GM21723 (cell line): Measurements from ENCODE around the gene NGFR.

Experiments used
- ATAC-seq: cut with Tn5 transposase; IDR thresholded peaks from one replicate; pipeline ENCODE4 v1.9.1; 2021; ENCODE audit warnings: mild to moderate bottlenecking, moderate library complexity; ENCODE audit not compliant: unreplicated experiment

The NGFR gene

DNA sequence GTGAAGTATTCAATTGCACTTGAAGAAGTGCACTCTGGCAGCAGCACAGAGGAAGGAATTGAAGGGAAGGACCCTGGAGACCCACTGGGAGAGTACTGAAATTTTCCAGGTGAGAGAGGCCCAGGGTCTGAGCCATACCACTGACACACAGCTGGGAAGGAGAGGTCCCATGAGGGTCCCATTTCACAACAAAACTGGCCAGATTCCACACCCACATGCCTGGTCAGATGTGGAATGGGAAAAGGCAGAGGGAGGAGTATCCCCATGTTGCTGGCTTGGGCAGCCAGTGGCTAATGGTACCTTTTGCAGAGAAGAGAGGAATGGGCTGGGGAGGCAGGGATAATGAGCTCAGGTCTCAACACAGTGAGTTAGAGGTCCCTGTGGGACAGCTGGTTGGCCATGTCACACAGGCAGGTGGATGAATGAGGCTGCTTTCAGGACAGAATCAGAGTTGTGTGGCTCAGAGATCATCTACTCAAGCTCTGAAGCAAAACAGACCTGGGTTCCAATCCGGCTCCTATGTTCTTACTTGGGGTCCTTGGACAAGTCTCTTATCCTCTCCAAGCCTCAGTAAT lies 26.2 kb upstream of the NGFR start:
- no peak for ATAC-seq

DNA sequence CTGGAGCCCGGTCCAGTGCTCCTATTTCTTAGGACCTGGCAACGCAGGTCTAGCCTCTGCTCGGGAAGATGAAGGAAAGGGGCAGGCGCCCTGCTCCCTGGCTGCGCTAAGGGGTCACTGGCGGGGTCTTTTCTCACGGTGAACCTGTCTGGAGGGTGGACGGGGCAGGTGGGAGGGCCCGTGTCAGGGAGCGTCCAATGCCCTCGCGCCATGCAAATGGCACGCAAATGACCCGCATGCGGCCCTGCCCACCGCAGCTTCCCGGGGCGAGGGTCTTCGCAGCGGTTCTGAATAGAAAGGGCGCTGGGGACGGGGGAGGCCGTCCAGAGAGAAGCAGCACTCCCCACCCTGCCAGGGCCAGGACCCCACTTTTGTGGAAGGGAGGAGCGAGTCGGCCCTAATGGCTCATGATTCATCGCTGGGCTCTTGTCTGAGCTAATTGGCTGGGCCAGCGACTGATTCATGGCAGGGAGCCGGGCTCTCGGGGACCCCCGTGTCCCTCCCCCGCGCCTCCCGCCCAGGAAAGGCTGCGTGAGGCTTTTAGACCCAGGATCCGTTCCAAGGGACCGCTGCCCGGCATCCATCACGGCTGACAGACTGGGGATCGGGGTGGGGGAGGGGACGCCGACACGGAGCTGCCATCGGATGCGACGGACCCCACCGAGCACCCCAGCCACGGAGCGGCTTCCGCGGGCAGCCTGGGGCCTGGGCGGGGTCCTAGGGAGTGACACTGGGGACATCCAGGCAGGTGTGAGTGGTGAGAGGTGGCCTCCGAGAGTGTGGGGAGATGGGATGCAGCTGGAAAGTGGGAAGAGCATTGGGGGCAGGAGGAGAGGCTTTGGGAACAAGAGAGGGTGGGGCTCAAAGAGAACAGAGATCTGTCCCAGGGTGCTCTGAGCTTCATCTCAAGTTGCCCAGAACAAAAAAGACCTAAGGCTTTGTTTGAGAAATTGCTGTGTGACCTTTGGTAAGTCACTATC lies 25.0 kb upstream of the NGFR start:
- ATAC-seq: no peak

DNA sequence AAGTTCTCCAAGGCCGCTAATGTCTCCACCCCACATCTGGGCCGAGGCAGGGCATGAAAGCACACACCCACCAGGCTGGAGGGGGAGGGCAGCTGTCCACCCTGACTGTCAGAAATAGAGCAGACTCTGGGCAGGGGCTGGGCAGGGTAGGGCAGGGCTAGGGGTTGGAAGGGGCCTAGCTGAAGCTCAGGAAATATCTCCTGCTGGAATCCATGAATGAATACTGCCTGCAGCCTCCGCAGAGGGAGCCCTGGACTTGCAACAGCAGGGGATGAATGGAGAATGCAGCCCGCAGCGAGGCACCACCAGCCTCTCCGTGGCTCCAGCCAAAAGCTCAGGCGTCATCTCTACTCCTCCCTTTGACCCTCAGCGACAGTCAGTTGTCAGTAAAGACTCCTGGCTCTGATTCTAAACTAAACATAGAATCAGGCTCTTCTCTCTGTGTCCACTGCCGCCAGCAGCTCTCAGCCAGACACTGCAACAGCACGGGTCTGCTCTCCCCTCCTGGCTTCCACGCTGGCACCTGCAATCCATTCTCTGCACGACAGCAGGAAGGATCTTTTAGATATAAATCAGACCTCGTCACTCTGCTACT lies 23.9 kb upstream of the NGFR start:
- no peak for ATAC-seq

DNA sequence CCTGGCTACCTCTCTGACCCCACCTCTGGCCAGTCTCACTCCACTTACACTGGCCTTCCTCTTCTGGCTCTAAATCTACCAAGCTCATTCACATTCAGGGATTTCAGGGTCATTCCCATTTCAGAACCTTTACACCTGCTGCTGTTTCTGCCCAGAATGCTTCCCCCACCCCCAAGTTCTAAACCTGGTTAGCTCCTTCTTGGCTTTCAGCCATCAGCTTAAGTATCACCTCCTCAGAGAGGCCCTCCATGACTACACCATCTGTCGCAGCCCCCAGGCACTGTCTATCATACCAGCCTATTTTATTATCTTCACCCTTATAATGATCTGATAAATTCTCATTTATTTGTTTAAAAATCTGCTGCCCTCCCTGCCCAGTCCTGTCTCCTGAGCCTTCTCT lies 23.3 kb upstream of the NGFR start:
- ATAC-seq: no peak

DNA sequence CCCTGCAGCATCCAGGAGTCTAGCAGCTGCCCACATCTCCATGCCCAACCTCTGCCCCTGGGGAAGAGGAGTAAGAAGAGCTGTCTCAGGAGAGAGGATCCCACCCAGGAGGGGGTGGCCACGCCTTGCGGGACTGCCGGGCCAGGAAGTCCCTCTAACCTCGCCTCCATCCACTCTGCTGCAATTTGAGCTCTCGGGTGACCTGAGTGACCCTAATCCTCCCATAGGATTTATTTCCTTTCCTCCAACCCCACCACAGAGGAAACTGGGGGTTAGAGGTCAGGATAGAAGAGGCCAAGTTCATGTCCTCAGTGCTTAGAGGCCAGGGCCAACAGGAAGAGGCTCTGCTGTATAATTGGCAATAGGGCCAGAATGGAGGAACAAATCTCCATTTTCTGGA lies 22.6 kb upstream of the NGFR start:
- no peak for ATAC-seq

DNA sequence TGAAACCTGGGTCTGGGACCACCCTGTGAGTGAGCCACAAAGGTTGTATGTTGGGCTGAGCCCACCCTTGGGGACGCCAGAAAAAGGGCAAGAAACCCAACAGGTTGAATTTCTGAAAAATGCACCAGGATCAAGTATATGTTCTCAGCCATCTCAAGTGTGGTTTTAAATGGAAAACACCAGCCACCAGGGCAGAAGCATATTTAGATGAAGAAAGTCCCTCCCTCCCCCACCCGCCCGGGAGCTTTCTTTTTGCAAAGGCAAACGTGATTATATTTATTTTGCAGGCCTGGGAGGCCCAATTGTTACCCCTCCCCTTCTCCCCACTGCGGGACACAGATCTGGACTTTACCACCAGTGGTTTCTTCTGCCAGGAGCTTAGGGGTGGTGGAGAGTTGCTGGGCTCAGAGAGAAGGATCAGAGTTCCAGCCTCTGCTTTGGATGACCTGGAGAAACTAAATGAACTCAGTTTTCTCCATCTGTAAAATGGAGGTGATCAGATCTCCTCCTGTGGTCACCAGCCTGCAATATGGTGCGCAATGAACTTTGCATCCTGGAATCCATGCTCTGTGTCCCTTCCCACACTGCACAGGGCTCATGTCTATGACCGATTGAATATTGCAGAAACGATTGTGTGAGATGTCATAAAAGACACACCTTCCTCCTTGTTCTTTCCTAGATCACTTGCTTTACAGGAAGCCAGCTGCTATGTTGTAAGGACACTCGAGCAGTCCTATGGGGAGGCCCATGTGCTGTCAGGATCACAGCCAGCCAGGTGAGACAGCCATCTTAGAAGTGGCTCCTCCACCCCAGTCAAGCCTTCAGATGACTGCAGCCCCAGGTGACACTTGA lies 21.0 kb upstream of the NGFR start:
- ATAC-seq: no peak

DNA sequence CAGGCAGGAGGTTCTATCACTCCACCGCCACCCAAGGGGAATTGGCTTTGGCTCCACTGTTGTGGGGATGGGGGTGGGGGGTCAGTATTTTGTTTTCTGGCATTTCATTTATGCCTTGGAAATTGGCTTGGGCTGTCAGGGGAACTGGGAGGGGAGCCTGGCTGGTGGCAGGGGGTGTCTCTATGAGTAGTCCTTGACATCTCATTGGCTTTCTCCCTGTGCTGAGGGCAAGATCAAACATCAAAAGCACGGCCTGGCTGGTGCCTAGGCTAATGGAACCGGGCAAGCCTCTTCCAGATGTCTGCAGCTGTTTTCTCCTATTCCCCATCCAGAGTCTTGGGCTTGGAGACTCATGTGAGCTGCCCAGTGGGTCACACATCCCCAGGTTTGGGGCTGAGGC lies 17.4 kb upstream of the NGFR start:
- no peak for ATAC-seq

DNA sequence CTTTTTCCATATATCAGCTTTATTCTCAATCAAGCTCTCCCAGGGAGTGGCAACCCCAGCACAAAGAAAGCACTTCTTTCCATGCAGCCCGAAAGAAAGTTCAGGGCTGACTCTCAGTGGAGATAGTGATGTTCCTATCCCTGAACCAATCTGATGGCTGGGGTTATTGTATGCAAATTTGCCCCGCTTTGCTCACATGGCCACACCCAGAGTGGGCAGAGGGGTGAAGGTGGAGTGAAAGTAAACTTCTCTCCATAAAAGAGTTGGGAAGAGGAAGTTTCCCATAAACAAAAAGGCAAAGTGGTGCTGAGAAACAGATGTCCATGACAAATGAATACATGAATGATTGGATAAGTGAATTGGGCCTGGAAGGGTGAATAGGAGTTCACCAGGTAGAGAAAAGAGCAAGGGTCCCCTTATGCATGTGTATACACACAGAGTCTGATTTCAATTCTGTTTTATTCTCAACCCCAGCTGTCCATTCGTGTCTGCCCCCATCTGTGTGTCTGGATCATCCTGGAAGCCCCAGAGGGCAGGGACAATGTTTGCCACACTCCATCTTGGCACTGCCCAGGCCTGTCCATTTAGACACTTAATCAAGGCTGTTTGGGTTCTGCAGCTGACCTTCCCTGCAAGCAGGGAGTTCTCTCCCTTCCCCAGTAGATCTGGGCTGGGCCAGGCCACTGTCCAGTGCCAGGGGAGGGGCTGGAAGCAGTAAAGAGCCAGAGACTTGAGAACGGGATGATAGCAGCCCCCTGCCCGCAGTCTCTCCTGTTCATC lies 14.1 kb upstream of the NGFR start:
- ATAC-seq: no peak

DNA sequence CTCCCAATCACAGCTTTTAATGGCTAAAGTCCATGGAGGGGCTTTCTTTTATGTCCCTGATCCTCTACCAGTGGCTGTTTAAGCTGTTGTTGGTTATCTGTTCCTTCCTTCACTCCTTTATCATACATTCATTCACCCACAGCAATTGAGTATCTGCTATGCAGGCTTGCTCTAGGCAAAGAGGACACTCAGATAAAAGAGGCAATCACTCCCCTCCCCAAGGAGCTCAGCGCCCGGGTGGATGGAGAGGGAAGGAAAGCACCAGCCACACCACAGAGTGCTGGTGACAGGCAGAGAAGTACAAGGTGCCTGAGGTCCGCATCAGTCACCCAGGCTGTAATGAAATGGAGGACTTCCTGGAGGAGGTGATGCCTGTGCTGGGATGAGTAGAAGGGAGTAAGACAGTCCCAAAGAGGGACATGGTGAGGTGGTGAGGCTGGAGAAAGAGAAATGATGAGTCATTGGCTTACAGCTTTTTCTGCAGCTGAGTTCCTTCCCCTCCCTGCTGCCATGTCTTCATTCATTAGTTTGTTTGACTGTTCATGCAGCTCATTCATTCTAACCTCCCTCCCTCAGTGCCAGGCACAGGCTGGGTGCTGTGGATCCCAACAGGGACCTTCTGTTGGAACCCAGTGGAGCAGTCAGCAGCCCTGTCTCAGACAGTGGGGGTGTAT lies 12.8 kb upstream of the NGFR start:
- no peak for ATAC-seq

DNA sequence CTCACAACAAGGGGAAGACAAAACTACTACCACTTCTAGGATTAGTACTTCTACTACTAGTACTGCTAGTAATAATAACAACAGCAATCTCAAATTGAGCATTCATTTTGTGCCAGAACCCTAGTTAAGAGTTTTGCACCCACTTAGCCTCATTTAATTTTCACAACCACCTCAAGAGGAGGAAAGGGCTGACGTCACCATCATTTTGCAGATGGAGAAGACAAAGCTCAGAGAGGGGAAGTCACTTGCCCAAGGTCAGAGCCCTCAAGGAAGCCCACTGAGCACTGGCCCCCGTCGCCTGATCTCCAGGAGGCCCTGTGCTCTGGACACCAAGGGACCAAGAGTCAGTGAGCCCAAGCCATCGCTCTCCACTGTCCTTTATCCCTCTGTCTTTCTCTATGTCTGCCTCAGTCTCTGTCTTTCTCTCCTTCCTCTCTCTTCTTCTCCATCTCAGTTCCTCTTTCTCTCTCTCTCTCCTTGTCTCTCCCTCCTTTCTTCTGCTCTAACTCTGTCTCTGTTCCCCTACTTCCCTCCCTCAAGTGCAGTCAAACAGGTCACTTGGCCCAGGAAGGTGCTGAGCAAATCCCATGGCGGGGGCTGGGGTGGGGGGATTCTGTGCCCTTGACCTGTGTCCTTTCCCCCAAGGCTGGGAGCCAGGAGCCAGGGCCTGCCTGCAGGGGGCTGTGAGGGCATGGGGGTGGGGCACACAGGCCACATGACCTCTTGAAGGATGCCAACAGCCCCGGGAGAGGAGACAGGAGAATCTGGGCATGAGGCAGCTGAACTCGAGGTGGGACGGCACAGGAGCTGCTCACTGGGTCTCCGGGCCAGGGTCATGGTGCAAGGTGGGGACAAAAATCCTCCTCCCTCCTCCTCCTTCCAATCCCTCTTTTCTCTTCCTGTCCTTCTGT lies 11.2 kb upstream of the NGFR start:
- ATAC-seq: no peak

DNA sequence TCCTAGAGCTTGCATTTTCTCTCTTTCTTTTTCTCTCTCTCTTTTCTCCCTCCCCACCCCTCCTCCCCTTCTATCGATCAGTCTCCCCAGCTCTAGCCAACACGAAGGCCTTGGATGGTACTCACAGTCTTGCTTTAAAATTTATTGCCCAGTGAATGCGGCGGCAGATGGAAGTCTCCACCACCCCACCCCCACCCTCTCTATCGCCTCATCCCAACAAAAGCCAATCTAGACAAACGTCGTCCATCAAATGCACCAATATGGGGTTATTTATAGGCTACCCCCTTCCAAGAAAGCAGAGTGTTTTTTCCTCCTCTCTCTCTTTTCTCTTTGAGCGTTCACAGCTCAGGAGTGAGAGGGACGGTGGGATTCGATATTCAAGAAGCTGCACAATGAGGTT lies 10.5 kb upstream of the NGFR start:
- no peak for ATAC-seq

DNA sequence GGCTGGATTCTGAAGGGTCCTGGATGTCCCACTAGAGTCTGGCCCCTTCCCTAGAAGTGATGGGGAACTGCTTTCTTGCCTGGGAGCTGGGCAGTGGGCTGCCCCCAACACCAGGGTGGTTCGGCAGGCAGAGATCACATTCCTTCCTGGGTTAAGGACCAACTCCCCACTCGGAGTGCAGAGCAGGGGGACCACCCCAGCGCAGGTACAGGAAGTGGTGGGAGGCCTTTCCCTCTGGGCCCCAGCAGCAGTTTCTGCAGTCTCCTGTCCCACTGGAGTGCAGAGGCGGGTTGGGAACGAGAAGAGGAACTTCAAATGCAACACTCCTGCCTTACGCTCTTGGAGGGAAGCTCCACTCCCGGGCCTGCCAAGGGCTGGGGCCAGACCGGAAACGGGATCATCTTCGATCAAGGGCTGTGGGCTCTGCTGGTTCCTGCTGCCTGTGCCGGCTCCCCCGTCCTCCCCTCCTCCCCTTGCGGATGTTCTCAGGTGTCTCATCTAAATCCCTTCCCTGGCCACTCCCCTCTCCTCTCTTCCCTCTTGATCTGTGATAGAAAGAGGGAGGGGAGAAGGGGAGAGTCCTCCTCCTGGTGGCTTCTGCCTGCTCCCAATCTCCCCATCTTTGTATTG lies 9.0 kb upstream of the NGFR start:
- ATAC-seq: no peak

DNA sequence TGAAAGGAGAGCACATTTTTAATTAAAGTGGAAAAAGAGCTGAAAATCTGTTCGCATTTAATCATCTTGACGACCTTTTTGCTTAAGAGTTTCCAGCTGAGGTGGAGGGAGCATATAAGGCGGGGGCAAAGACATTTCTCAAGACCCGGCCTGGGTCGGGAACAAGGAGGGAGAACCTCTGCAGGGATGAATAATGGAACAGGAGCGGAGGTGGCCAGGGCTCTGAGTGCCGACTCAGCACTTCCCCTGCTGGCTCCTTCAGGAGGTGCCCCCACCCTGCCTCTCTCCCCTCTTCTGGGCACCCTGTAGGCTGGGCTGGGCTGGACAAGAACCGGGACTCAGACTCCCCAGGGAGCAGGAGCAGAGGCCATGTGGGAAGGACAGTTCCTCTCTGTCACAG lies 7.9 kb upstream of the NGFR start:
- no peak for ATAC-seq

DNA sequence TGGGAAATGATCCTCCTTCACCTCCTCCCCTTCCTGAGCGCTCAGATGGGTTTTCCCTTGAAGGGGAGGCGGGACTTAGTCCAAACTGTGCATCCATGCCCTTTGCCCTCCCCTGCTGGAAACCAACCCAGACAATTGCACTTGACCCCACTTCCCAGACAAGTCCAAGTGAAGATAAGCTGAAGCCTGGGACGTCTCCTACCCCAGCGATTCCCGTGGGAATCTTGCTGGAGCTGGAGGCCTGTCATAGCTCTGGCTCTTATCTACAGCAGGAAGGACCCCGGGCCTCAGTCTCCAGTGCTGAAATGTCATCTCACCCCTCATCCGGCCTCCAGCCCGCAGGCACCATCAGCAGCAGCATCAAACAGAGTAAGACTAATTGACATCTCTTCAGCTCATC lies 6.5 kb upstream of the NGFR start:
- no peak for ATAC-seq

DNA sequence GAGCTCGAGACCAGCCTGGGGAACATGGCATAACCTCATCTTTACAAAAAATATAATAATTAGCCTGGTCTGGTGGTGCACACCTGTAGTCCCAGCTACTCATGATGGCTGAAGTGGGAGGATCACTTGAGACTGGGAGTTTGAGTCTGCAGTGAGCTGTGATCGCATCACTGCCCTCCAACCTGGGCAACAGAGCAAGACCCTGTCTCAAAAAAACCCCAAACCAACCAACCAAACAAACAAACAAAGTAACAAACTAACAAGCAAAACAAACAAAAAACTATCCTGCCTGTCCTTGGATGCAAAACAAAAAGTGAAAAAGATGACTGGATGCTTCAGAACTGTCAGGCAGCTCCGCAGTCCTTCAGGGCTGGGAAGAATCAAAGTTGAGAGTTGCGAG lies 5.7 kb upstream of the NGFR start:
- no peak for ATAC-seq

DNA sequence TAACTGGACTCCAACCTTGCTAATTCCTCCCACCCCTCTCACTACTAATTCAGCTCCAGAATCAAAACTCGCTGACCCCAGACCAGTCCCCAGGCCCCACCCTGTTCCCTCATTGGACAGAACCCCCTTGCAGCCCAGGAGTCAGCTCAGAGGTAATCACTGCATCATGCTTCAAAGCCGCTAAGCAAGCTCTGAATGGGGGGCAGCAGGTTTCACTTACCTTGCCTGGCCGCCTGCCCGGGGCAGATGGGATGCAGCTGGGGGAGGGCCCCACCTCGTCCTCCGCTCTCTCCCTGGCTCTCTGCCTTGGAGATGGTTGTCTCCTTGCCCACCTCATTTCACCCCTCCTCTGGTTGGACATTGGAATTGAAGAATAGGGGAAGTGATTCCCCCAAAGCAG lies 4.8 kb upstream of the NGFR start:
- ATAC-seq: no peak

DNA sequence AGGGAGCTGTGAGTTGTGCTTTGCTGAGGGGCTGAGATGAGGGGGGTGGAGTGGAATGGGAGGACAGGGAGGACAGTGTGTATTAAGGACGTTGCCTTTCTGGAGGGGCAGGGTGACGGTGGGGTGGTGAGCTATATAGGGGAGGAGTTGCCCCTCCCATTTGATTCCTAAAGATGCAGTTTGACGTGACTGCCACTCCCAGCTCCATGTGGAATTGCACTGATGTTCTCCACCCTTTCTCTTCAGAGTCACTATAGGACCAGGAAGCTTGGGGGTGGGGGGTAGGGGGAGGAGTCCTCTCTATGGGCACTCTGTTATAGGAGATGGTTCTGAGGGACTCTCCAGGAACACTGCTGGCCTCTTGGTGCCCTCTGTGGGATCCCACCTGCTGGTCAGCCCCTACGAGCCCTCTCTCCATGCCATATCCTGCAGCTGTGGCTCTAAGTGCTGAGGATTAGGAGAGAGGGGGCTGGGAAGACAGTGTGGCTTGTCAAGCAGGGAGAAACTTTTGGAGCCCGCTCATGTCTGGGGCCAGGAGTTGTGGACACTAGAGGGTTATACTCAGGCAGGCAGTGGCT lies 3.8 kb upstream of the NGFR start:
- no peak for ATAC-seq

DNA sequence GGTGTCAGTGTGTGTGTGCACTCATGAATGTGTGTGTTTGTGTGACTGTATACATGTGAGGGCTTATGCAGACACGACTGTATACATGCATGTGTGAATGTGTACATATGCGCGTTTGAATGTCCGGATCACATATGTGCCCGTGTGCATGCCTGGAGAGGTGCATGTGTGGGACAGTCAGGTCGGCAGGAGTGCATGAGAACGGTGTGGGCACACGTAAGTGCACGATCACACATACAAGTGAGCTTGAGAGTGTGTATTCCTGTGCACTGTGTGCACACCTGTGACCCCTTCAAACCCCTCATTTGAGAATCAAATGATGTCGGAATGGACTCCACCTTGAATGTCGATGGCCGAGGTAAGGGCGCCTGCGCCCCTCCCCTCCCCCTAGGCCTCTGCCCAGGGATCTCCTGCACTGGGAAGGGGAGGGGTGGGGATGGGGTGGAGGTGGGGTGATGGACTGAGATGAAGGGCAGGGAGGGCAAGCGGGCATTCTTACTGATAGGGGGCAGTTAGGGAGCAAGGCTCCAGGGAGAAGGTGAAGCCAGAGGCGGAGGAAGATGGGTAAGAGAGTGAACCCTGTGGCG lies 601 bp upstream of the NGFR start:
- ATAC-seq: no peak
